Suppressor macrophage treated with lipopolysaccharide for 1 hour (primary cell): ENCODE results near the gene RPS27A.
"Not testable (repeated sequence)": the region's sequence is repeated elsewhere in the genome, so short reads cannot be mapped to it uniquely, and the experiment has no call there.

Experiments
- DNase-seq, 3 donors: peaks; one replicate each; pipeline ENCODE4 v3.0.0-alpha.2; 2020 to 2022

Gene RPS27A

GRCh38 chr2:55239656-55240222 lies 7.3 kb downstream of the RPS27A start:
- DNase-seq: no peak

- DNase-seq: not testable (repeated sequence)
Measured at GRCh38 chr2:55241582-55241981, 9.1 kb downstream of the RPS27A start.

DNA sequence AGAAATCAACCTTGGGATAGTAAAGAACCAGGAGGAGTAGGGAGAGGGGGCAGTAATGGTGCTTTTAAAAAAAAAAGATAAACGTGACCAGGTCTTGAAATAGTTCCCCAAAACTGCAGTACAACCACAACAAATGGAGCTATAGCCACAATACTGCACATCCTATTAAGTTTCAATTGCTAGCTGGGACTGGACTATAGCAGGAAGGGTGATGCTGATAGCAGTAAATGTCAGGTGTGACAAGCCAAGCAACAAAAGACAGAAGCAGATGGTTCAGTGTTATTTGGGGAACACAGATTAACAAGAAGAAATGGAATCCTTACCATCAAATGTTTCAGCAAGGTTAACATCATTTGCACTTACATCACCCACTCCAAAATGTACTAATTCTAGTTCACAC lies 10.1 kb downstream of the RPS27A start:
- no peak for DNase-seq

GRCh38 chr2:55245411-55245810 lies 12.9 kb downstream of the RPS27A start:
- no peak for DNase-seq

GRCh38 chr2:55247025-55247424 lies 14.5 kb downstream of the RPS27A start:
- DNase-seq: no peak

GRCh38 chr2:55252832-55253231 lies 20.3 kb downstream of the RPS27A start:
- no peak for DNase-seq

DNA sequence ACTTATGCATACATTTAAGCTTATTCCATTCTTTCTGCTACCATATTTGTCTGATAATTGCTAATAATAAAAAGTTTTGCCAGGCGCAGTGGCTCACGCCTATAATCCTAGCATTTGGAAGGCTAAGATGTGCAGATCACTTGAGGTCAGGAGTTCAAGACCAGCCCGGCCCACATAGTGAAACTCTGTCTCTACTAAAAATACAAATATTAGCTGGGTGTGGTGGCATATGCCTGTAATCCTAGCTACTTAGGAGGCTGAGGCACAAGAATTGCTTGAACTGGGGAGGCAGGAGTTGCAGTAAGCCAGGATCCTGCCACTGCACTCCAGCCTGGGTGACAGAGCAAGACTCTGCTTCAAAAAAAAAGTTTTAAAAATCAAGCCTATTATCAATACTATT lies 27.1 kb downstream of the RPS27A start:
- not testable (repeated sequence) for DNase-seq

- peak; percentile 10 to 28 (median 25) for DNase-seq
Measured at GRCh38 chr2:55268288-55268906, 35.9 kb downstream of the RPS27A start.

DNA sequence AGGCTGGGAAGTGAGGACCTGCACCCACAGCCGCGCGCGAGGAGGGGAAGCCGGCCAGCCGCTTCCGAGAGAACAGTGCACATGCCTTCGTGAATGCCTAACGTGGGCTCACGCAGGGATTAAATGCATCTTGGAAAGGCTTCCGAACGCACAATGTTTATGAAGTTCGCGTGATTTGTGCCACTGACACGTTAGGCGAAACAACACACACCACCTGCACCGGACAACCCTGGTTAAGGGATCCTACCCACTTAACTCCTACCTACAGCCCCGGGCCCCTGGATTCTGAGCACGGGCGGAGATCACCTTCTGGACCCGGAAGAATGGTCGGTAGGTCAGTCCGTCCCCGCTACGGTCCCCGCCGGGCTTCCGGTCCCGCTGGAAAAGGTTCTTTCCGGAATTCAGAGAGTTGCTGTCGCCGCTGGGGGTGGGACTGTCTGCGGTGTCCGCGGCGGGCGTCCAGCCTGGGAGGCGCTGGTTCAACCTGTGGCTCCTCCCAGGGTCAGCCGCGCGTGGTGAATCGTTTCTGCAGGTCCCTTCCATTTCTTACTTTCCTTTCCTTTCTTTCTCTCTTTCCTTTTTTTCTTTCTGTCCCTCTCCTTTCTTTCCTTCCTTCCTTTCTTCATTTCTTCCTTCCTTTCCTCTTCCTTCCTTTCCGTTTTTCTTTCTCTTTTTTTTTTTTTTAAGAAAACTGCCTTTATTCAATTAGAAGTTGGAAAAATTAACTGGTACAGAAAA lies 36.6 kb downstream of the RPS27A start, which contains the start of gene MTIF2:
Gene MTIF2, minus strand, starts transcription at position 325 of the 738 bp plus-strand sequence. CDS start 5,373 bp downstream, outside the sequence.
- peak; percentile 95 to 97 (median 97) for DNase-seq

DNA sequence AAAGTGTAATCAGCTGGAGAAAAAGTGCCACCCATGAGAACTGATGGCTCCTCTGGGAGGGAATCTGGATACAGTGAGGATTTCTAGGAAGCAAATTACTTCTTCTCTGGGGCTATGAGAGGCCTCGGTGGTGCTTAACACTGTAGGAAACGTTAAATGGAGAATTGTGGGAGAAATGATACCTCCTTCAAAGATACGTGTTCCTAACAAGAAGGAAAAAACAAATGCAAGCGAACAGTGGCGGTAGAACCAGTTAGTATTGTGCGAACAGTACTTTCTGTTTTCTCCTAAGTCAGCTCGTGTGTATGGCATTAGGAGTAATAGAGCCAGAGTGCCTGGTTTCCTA lies 37.1 kb downstream of the RPS27A start:
- no peak for DNase-seq

DNA sequence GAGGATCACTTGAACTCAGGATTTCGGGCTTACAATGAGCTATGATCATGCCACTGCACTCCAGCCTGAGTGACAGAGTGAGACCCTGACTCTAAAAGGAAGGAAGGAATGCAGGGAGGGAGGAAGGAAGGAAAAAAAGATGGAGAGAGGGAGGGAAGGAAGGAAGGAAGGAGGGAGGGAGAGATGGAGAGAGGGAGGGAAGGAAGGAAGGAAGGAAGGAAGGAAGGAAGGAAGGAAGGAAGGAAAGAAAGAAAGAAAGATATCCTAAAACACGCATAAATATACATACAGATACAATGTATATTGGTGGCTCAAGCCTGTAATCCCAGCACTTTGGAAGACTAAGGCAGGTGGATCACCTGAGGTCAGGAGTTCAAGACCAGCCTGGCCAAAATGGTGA lies 41.9 kb downstream of the RPS27A start:
- DNase-seq: not testable (repeated sequence)

GRCh38 chr2:55277310-55277709 lies 44.8 kb downstream of the RPS27A start:
- peak in 1 of 3 donors; percentile 16 for DNase-seq

DNA sequence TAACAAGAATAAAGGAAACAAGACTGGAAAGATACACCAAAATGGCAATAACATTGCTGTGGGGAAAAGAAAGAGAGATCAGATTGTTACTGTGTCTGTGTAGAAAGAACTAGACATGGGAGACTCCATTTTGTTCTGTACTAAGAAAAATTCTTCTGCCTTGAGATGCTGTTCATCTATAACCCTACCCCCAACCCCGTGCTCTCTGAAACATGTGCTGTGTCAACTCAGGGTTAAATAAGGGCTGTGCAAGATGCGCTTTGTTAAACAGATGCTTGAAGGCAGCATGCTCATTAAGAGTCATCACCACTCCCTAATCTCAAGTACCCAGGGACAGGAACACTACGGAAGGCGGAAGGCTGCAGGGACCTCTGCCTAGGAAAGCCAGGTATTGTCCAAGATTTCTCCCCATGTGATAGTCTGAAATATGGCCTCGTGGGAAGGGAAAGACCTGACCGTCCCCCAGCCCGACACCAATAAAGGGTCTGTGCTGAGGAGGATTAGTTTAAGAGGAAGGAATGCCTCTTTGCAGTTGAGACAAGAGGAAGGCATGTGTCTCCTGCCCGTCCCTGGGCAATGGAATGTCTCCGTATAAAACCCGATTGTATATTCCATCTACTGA lies 46.8 kb downstream of the RPS27A start:
- DNase-seq: peak in 1 of 3 donors; percentile 10

DNA sequence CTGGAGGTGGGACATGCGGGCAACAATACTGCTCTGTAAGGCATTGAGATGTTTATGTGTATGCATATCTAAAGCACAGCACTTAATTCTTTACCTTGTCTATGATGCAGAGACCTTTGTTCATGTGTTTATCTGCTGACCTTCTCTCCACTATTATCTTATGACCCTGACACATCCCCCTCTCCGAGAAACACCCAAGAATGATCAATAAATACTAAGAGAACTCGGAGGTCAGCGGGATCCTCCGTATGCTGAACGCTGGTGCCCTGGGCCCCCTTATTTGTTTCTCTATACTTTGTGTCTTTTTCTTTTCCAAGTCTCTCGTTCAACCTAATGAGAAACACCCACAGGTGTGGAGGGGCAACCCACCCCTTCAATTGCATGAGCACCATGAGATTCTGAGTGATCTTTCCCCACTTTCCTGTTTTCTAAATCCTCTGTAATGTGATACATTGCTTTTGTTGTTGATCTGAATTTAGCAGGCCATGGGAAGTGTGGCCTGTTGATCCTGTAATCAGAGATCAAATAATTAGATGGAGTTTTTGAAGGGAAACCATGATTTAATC lies 47.5 kb downstream of the RPS27A start:
- DNase-seq: peak in 1 of 3 donors; percentile 14

DNA sequence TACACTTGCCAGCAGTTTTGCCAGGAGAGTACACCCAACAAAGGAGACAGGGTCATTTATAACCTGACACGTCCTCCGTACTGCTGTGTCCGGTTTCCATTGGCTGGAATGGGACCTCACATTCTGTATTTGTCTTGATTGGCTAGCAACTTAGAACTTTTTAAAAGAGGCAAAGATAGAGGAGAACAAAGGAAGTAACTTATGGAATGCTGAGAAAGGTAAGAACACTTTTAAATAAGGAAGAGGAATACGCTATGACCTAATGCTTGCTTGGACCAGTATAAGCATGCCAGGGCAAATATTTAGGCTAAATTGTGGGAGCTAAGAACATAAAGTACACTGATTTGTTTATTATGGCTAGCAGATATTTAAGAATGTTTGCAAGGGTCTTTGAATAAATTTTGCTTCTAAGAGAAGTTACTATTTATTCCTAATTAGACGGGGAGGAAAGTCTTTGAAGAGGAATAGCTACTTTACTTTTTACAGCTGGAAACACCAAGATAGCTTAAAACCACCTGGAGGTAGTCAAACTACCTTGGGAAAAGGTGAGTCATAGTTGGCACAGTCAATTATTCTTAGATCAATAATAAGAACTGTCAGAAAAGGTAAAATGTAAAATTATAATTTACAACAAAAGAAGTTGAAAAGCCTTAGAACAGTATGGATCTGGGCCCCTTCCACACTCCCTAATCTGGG lies 48.5 kb downstream of the RPS27A start:
- DNase-seq: peak in 1 of 3 donors; percentile 18

DNA sequence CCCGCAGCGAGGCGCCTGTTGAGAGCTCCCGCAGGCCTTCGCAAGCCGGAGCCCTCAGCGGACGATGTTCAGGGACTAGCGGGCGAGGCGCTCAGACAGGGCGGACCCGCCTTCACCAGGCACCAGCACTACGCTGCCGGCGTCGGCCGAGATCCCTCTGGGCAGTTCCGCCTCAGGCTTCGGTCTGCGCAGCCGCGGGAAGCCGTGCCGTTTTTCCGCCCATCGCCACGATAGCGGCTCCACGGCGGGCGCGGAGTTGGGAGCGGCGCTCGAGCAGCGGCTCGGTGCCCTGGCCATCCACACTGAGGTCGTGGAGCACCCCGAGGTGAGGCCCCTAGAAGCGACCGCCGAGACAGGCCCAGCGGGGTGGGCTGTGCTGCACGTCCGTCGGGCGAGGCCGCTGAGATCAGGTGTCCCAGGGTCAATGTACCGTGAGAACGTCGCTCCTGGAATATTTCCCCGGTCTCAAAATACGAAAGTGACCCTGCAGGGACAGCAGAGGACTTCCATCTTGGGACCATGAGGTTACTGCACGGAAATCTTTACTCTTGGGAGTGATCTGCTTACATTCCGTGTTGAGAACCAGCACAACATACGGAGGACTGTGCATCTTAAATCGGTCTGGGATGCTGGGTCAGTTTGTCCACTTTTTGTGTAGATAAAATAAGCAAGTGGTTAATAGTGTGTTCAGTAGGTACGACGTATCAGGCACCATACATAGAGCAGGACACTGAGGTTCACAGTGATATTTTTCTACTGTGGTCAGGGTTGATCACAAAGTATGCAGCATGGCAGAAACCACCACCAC lies 49.8 kb downstream of the RPS27A start:
- peak; percentile 89 to 94 (median 92) for DNase-seq

- no peak for DNase-seq
Measured at GRCh38 chr2:55283083-55283482, 50.6 kb downstream of the RPS27A start.
